Liver (tissue), 9 donors: ENCODE data around the gene IER2. TPM values are rescaled to one million over a fixed set of nuclear protein-coding genes. Genes with fewer than 3 reads are reported as not detected.

Experiments
- DNase-seq: peaks from one replicate; pipeline ENCODE4 v3.0.0-alpha.2; 2017; ENCODE audit warnings: low spot score
- H3K27ac ChIP-seq, 2 donors: one replicate each; pipeline ENCODE4 v1.7.0; 2013; ENCODE audit warnings: inconsistent platforms in 2 of 2, low read length in 2 of 2, control low read depth in 1 of 2, low read depth in 1 of 2, mild to moderate bottlenecking in 1 of 2
- H3K27me3 ChIP-seq, 4 donors: one replicate each; pipeline versions ENCODE4 v1.6.1 to v1.7.0; 2013; ENCODE audit warnings: low read length in 3 of 4, inconsistent platforms in 1 of 4, mild to moderate bottlenecking in 1 of 4, moderate library complexity in 1 of 4; ENCODE audit not compliant: control insufficient read depth in 4 of 4, insufficient read depth in 4 of 4
- H3K36me3 ChIP-seq, 4 donors: one replicate each; pipeline versions ENCODE4 v1.6.1 to v1.7.0; 2013; ENCODE audit warnings: low read length in 3 of 4, mild to moderate bottlenecking in 3 of 4, low read depth in 1 of 4, moderate library complexity in 1 of 4; ENCODE audit not compliant: control insufficient read depth in 4 of 4, insufficient read depth in 3 of 4
- H3K4me1 ChIP-seq, 4 donors: one replicate each; pipeline versions ENCODE4 v1.6.1 to v1.7.0; 2013; ENCODE audit warnings: low read length in 3 of 4, mild to moderate bottlenecking in 3 of 4, moderate library complexity in 1 of 4; ENCODE audit not compliant: control insufficient read depth in 4 of 4, insufficient read depth in 4 of 4
- H3K4me3 ChIP-seq, 3 donors: one replicate each; pipeline versions ENCODE4 v1.6.1 to v1.7.0; 2013; ENCODE audit warnings: low read length in 3 of 3, control low read depth in 1 of 3, low read depth in 1 of 3, mild to moderate bottlenecking in 1 of 3
- H3K9ac ChIP-seq, 2 donors: one replicate each; pipeline ENCODE4 v1.7.0; 2013; ENCODE audit warnings: low read length in 2 of 2, mild to moderate bottlenecking in 2 of 2, moderate library complexity in 2 of 2, control low read depth in 1 of 2, low read depth in 1 of 2
- H3K9me3 ChIP-seq, 4 donors: one replicate each; pipeline versions ENCODE4 v1.6.1 to v1.7.0; 2013; ENCODE audit warnings: low read length in 3 of 4; ENCODE audit not compliant: control insufficient read depth in 4 of 4
- EGR1 ChIP-seq, 2 donors: IDR thresholded peaks; 2 replicates each; pipeline ENCODE4 v1.6.1; 2016 to 2018; ENCODE audit warnings: antibody characterized with exemption in 2 of 2, low read depth in 2 of 2
- FOXA2 ChIP-seq: IDR thresholded peaks from 2 replicates; pipeline ENCODE4 v1.6.1; 2016; ENCODE audit warnings: antibody characterized with exemption
- GABPA ChIP-seq, 2 donors: IDR thresholded peaks in 1 of 2; conservative IDR thresholded peaks in 1 of 2; 2 replicates each; pipeline ENCODE4 v1.6.1; 2016; ENCODE audit warnings: antibody characterized with exemption in 2 of 2, mild to moderate bottlenecking in 1 of 2, moderate library complexity in 1 of 2
- HNF4G ChIP-seq: IDR thresholded peaks from 2 replicates; pipeline ENCODE4 v1.6.1; 2016; ENCODE audit warnings: antibody characterized with exemption
- JUND ChIP-seq, 2 donors: IDR thresholded peaks; 2 replicates each; pipeline ENCODE4 v1.6.1; 2016; ENCODE audit warnings: antibody characterized with exemption in 2 of 2
- NR2F2 ChIP-seq: IDR thresholded peaks from 2 replicates; pipeline ENCODE4 v1.6.1; 2016; ENCODE audit warnings: antibody characterized with exemption
- RAD21 ChIP-seq, 2 donors: IDR thresholded peaks; 2 replicates each; pipeline ENCODE4 v1.6.1; 2016; ENCODE audit warnings: antibody characterized with exemption in 2 of 2, mild to moderate bottlenecking in 2 of 2
- TAF1 ChIP-seq: conservative IDR thresholded peaks from 2 replicates; pipeline ENCODE4 v1.6.1; 2016; ENCODE audit warnings: antibody characterized with exemption, mild to moderate bottlenecking
- YY1 ChIP-seq: IDR thresholded peaks from 2 replicates; pipeline ENCODE4 v1.6.1; 2016; ENCODE audit warnings: antibody characterized with exemption, mild to moderate bottlenecking
- WGBS: extraction: QIAGEN DNeasy Blood & Tissue Kit; methylation state at CpG from one replicate; pipeline ENCODE4 v1.1.7; 2013; 5-methylcytosine and 5-hydroxymethylcytosine counted together
- polyA plus RNA-seq, 2 donors: library from polyadenylated mRNA; stranded (reverse) in 1 of 2; unstranded in 1 of 2; fragments of 200-250 nt in 1 of 2; fragments of >200 nt in 1 of 2; fragmentation: Nextera tagmentation in 1 of 2; extraction: Ambion mirVana in 1 of 2; gene quantifications; one replicate each; pipeline versions ENCODE4 v1.2.1 to v1.2.3, GENCODE V29; 2013 to 2015
- total RNA-seq, 2 donors: library from RNA; depleted of rRNA; stranded (reverse); fragments of >200 nt; gene quantifications; one replicate each; pipeline ENCODE4 v1.2.3, GENCODE V29; 2014
- TF ChIP-seq, protein P1 (sequence below): IDR thresholded peaks from 2 replicates; pipeline ENCODE4 v1.6.1; 2016; ENCODE audit warnings: antibody characterized with exemption
- TF ChIP-seq, protein P2 (sequence below): IDR thresholded peaks from 2 replicates; pipeline ENCODE4 v1.6.1; 2016; ENCODE audit warnings: antibody characterized with exemption
- TF ChIP-seq, protein P3 (sequence below): IDR thresholded peaks from 2 replicates; pipeline ENCODE4 v1.6.1; 2016; ENCODE audit warnings: antibody characterized with exemption, mild to moderate bottlenecking
- donor health status: healthy.
- donor health status: healthy.
- donor health status: healthy.
- donor health status: healthy.
- donor health status: healthy.

Gene IER2
- total and polyA plus RNA-seq, 4 donors = 11.4 to 38.9 (median 21.9) TPM

DNA sequence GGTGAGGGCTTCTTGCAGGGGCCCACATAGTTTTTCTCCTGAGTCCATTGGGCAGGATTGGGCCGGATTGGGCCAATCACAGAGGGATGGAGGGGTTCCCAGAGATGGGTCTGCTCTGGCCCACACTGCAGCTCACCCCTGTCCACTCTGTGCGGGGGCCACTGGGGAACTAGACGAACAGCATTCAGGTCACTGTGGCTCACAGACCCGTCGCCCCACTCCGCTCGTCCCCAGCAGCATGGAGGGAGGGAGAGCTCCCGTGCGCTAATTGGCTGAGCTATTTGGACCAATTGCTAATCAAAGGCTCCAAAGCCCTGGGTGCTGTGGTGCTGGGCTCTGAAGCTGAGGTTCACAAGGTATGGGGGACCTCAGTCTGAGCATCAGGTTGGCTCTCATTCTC lies 20.8 kb upstream of the IER2 start:
- 97% methylated on average over 9 of the region's 9 CpGs for WGBS
- no peak for DNase-seq
- Histone ChIP-seq H3K4me1 (peaks cover 5 to 16% (median 11%) of the 10 kb centered on the region in 4 donors), H3K27me3 (no peaks in the 10 kb centered on the region), H3K9me3 (no peaks in the 10 kb centered on the region), H3K27ac (peak overlapping the region in 1 of 2 donors; percentile 6), H3K4me3 (no peak overlapping the region), H3K36me3 (peaks cover 0 to 6% (median 0%) of the 10 kb centered on the region in 4 donors), H3K9ac (no peak overlapping the region)
- TF ChIP-seq, protein P1, sequence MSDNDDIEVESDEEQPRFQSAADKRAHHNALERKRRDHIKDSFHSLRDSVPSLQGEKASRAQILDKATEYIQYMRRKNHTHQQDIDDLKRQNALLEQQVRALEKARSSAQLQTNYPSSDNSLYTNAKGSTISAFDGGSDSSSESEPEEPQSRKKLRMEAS = no peak
- no peak for TF ChIP-seq NR2F2

DNA sequence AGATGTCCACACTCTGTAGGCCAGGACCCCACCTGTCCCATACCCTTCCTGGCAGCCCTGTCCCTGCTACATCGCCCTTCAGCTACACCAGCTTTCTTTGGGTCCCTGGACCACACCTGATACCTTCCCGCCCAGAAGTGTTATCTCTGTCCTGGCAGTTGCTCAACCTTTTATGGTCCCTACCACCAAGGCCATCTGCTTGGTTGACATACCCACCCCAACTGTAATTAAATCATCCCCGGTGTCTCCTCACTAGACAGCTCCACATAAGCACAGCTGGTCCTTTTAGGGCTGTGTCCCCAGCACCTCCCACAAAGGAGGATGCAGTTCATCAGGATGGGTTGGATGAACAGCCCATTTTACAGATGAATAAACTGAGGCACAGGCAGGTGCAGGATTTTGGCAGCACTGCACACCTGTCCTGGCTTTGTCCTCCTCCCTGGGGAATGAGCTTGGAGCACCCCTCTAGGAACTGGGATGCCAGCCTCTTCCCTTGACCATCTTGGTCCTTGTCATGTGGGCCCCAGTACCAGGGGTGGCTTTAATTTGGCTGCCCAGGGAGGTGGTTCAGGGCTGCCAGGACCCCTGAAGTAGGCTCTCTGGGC lies 19.2 kb upstream of the IER2 start:
- Histone ChIP-seq H3K27me3 (no peaks in the 10 kb centered on the region), H3K4me1 (peaks cover 5 to 16% (median 11%) of the 10 kb centered on the region in 4 donors), H3K36me3 (peaks cover 0 to 13% (median 5%) of the 10 kb centered on the region in 4 donors), H3K9ac (no peak overlapping the region), H3K27ac (no peak overlapping the region), H3K4me3 (no peak overlapping the region), H3K9me3 (no peaks in the 10 kb centered on the region)
- WGBS = 91% methylated on average over 3 of the region's 3 CpGs
- TF ChIP-seq NR2F2 = no peak
- no peak for TF ChIP-seq EGR1 (IDR thresholded peaks at IDR 0.05; ENCODE audit: low read depth in 2 of 2)
- TF ChIP-seq GABPA (IDR thresholded peaks at IDR 0.05 in 1 of 2, conservative IDR thresholded peaks at IDR 0.05 in 1 of 2) = no peak
- TF ChIP-seq, protein P2, sequence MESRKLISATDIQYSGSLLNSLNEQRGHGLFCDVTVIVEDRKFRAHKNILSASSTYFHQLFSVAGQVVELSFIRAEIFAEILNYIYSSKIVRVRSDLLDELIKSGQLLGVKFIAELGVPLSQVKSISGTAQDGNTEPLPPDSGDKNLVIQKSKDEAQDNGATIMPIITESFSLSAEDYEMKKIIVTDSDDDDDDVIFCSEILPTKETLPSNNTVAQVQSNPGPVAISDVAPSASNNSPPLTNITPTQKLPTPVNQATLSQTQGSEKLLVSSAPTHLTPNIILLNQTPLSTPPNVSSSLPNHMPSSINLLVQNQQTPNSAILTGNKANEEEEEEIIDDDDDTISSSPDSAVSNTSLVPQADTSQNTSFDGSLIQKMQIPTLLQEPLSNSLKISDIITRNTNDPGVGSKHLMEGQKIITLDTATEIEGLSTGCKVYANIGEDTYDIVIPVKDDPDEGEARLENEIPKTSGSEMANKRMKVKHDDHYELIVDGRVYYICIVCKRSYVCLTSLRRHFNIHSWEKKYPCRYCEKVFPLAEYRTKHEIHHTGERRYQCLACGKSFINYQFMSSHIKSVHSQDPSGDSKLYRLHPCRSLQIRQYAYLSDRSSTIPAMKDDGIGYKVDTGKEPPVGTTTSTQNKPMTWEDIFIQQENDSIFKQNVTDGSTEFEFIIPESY = no peak
- TF ChIP-seq HNF4G = no peak
- no peak for TF ChIP-seq FOXA2
- TF ChIP-seq RAD21 (IDR thresholded peaks at IDR 0.05) = no peak
- no peak for TF ChIP-seq YY1
- TF ChIP-seq TAF1 = no peak
- TF ChIP-seq, protein P1 = no peak
- TF ChIP-seq, protein P3, sequence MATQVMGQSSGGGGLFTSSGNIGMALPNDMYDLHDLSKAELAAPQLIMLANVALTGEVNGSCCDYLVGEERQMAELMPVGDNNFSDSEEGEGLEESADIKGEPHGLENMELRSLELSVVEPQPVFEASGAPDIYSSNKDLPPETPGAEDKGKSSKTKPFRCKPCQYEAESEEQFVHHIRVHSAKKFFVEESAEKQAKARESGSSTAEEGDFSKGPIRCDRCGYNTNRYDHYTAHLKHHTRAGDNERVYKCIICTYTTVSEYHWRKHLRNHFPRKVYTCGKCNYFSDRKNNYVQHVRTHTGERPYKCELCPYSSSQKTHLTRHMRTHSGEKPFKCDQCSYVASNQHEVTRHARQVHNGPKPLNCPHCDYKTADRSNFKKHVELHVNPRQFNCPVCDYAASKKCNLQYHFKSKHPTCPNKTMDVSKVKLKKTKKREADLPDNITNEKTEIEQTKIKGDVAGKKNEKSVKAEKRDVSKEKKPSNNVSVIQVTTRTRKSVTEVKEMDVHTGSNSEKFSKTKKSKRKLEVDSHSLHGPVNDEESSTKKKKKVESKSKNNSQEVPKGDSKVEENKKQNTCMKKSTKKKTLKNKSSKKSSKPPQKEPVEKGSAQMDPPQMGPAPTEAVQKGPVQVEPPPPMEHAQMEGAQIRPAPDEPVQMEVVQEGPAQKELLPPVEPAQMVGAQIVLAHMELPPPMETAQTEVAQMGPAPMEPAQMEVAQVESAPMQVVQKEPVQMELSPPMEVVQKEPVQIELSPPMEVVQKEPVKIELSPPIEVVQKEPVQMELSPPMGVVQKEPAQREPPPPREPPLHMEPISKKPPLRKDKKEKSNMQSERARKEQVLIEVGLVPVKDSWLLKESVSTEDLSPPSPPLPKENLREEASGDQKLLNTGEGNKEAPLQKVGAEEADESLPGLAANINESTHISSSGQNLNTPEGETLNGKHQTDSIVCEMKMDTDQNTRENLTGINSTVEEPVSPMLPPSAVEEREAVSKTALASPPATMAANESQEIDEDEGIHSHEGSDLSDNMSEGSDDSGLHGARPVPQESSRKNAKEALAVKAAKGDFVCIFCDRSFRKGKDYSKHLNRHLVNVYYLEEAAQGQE = no peak
- no peak for TF ChIP-seq JUND (IDR thresholded peaks at IDR 0.05)
- no peak for DNase-seq
